NCI-H345 treated with DMSO at 0.1 percent for 48 hours (cell line): ENCODE measurements around the gene DET1.
"Not testable (repeated sequence)": the region's sequence is repeated elsewhere in the genome, so short reads cannot be mapped to it uniquely, and the experiment has no call there.

Source experiments
- DNase-seq: peaks from one replicate; lab custom pipeline; 2025; ENCODE audit not compliant: unreplicated experiment; lab: John Stamatoyannopoulos, UW

Gene DET1

DNA sequence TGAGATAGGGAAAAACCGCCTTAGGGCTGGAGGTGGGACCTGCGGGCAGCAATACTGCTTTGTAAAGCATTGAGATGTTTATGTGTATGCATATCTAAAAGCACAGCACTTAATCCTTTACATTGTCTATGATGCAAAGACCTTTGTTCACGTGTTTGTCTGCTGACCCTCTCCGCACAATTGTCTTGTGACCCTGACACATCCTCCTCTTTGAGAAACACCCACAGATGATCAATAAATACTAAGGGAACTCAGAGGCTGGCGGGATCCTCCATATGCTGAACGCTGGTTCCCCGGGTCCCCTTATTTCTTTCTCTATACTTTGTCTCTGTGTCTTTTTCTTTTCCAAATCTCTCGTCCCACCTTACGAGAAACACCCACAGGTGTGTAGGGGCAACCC is 5.4 kb downstream of the DET1 start:
- not testable (repeated sequence) for DNase-seq

DNA sequence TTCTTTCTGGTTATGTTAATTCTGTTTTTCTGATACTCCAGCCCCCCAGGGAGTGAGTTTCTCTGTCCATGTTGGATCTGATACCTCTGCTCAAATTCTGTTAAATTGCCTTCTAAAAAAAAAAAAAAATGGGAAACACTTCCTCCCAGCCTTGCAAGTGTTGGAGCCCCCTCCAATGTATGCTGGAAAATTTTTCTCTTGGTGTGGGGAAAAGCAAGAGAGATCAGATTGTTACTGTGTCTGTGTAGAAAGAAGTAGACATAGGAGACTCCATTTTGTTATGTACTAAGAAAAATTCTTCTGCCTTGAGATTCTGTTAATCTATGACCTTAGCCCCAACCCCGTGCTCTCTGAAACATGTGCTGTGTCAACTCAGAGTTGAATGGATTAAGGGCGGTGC is 6.1 kb downstream of the DET1 start:
- not testable (repeated sequence) for DNase-seq

DNA sequence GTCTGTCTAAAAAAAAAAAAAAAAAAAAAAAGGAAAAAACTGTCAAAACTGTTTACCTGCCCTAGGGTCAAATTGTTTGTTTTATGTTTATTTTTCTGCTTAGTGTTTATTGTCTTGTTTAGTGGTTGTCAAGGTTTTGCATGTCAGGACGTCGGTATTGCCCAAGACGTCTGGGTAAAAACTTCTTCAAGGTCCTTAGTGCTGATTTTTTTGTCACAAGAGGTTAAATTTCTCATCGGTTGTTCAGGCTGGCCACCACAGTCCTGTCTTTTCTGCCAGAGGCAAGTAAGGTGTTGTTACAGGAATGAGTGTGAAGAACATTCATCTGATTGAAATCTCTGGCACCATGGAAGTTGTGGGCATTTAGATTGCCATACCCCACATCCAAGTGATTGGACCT is 7.0 kb downstream of the DET1 start:
- DNase-seq = no peak

DNA sequence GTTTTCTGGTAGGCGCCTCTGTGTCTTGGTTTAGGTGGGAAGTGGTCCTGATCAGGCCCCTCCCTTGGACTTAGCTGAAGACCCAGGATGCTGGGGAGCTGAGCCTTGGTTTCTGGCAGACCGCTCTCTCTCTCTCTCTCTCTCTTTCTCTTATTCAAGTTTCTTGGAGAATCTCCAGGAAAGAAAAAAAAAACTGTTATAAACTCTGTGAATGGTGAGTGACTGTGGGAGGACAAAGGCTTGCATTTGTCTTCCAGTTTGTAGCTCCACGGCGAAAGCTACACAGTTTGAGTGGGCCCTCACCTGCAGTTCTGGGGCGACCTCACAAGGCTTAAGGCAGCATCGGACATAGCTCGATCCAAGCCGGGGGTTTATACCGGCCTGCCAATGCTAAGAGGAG is 7.5 kb downstream of the DET1 start:
- no peak for DNase-seq

DNA sequence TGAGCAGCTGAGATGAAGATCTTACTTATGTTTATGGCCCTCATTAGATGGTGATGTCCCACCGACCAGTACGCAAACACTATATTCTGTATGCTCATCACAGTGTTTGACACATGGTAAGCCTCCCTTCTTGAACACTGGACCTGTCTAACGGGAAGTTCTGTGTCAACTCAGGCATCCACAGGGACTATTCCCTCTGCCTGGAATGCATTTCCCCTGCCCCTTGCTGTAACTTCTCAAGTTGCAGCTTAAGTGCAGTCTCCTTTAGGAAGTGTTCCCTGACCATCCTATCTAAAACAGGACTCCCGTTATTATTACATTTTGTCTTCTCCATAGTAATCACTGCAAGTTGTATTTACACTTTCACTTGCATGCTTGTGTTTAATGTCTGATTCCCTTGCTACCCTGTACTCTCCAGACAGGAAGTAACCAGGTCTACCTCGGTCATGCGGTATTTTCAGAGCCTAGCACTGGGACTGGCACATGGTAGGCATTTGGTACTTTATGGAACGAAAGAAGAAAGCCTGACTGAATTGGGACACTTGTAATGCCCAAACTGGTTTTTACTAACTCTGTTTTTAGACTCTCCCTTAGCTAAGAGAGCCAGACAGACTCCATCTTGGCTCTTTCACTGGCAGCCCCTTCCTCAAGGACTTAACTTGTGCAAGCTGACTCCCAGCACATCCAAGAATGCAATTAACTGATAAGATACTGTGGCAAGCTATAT is 8.7 kb downstream of the DET1 start:
- no peak for DNase-seq

DNA sequence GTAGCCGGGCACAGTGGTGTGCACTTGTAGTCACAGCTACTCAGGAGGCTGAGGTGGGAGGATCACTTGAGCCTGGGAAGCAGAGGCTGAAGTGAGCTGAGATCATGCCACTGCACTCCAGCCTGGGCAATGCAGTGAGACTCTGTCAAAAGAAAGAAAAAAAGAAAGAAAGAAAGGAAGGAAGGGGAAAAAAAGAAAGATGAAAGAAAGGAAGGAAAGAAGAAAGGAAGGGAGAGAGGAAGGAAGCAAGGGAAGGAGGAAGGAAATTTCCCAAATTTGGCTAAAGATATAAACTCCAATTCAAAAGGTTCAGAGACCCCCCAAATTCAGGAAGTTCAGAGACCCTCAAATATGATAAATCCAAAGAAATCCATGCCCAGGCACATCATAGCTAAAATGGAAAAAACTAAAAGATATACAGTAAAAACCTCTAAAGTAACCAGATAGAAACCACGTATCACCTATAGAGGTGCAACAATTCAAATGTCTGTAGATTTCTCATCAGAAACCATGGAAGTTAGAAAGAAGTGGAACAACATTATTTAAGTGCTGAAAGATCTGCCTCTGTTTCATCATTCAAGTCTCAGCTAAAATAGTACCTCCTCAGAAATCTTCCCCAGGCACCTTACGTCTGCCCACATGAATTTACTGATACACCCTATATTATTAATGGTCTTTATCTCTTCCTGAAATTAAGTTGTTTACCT is 10.7 kb downstream of the DET1 start:
- no peak for DNase-seq

DNA sequence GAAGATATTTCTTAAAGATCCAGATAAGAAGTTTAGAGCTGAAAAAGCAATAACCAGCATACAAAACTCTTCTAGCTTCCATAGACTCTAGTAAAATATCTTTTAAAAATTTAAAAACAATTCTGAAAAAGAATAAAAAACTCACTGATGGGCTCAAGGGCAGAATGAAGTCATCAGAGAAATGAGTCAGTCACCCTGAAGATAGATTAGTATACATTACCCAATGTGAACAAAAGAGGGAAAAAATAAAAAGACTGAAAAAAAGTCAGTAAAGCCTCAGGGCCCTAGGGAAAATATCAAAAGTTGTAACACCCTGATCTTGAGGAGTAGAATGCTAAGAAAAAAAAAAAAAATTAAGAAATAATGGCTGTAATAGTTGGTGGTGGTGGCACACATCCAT is 11.4 kb downstream of the DET1 start:
- DNase-seq = no peak

DNA sequence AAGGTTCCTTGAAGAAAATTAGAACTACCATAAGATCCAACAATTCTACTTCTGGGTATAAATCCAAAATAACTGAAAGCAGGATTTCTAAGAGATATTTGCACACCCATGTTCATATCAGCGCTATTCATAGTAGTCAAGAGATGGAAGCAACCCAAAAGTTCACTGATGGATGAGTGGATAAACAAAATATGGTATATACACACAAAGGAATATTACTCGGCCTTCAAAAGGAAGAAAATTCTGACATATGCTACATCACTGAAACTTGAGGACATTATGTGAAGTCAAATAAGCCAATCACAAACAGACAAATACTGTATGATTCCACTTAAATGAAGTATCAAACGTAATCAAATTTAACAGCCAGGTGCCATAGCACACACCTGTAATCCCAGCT is 13.1 kb downstream of the DET1 start:
- DNase-seq = no peak

DNA sequence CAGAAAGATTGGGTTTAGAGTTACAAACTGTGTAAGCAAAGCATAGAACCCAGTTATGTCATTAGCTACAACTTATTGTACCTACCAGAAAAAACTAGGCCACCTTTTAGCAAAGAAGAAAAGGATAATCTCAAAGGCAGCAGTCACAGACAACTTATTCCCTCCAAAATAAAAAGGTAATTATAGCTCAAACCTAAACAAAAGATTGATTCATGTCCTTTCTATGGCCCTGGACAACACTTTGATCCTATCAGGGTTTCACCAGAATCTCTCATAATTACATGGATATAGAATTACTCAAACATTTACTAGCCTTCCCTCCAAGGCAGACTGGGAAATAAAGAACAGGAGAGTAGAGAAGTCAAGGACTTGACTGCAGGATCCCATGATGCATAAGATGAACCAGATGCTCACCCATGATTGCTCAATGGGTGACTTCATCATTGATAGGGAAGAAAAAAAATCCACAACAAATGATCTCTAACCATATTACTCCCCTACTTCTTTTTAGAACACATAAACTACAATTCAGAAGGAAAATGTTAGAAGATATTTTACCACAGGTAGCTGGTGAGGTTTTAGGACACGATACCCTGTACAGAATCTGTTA is 17.4 kb downstream of the DET1 start:
- no peak for DNase-seq

DNA sequence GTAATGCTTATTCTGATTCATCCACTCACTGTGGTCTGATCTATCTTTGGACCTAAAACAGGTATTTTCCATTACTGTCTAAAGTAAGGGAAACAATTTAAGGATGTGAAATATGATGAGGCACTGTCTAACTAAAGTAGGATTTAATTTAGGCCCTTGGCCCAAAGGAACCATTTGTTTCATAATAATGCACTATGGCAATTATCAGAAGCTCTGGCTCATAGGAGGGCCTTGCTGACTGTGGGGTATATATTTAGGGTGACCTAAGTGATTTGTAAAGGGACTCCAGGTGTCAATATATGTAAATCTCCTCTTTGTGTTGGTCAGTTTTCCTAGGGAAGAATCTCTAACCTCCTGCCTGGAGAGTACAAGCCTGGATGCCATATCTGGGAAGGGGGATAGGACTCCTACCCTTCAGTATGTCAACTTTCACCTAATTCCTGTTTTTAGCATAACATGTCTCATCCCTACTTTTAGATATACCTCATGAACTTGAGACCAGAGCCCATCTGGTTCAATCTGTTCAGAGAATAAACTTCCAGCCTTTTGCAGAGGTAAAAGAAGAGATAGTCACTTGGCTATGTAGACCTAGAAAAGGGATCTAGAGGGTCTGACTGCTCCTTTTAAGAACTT is 20.1 kb downstream of the DET1 start:
- DNase-seq = no peak

DNA sequence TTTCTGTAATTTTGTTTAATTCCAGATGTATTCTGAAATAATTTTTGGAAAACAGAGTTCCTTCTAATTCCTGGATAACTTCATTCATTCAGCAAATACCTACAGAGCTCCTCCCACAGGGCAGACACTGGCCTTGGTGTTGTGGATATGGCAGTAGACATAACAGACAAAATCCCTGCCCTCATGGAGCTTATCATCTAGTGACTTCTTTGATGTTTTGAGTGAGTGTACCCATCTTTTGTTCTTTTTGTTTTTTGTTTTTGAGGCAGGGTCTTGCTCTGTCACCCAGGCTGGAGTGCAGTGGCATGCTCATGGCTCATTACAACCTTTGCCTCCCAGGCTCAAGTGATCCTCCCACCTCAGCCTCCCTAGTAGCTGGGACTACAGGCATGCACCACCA is 21.1 kb downstream of the DET1 start:
- no peak for DNase-seq

DNA sequence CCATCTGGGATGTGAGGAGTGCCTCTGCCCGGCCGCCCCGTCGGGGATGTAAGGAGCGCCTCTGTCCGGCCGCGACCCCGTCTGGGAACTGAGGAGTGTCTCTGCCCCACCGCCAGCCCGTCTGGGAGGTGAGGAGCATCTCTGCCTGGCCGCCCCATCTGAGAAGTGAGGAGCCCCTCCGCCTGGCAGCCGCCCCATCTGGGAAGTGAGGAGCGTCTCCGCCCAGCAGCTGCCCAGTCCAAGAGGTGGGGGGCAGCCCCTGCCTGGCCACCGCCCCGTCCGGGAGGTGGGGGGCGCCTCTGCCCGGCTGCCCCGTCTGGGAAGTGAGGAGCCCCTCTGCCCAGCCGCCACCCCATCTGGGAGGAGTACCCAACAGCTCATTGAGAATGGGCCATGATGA is 22.4 kb downstream of the DET1 start:
- DNase-seq = not testable (repeated sequence)

DNA sequence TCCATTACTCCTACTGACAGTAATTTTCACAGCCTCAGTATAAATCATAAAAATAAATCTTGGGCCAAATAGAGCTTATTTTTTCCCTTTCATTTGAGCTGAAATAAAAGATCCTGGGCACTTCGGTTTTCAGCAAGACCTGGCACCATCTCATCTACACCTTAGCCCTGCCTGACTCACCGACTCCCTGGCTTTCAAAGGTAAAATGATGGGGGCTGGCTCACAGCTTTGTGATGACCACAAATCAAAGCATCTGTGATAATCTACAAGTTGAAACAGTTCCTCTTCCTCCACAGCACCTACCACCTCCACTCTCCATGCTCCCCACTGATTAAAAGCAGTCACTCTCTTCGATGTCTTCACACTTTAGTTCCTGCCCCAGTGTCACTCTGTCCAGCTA is 27.6 kb downstream of the DET1 start:
- DNase-seq = no peak

DNA sequence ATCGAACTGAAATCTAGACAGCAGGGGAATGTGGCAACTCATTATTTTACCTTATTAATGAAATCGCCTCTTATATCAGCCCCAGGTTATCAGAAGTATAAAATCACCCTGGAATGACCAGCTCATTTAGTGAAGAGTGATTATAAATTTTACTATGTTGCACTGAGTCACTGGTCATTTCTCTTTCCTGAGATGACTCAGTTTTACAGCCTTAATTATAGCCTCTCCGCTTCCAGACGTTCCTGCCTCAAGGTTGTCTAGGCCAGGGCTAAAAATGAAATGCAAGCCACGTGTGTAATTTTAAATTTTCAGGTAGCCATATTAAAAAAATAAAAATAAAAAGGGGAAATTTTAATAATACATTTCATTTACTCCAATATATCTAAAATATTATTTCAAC is 33.3 kb downstream of the DET1 start:
- DNase-seq = no peak

DNA sequence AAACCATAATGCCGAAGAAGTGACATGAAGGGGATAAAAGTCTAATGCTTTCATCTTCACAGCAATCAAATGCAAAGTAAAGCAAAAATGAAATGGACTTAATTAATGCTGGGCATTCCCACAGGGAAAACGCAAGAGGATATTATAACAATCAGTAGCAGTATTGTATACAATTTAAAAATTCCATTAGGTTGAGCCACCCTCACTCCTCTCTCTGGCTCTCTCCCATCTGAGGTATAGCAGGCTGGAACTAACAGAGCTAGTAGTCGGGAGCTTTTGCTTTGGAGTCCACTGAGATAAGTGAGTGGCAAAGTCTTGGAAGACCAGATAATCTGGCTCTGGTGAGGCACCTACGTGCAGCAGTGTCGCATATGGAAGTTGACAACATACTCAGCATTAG is 33.9 kb downstream of the DET1 start:
- no peak for DNase-seq

DNA sequence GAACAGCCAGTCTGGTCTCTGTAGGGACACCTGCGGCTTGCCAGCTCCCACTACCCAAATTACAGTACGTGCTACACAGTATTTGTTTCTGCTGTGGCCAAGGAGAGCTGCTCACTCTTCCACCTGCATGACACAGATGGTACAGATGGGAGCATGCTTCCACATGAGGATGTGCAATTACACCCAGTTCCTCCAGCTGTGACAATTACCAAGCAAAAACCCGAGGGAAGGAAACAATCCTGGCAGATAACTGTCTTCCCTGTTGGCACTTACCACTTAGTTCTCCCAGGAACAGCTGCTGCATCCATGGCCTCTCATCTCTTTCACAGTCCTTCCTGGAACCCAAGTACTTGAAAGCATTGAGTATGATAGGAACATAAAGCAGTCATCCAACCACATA is 34.4 kb downstream of the DET1 start:
- DNase-seq = no peak

DNA sequence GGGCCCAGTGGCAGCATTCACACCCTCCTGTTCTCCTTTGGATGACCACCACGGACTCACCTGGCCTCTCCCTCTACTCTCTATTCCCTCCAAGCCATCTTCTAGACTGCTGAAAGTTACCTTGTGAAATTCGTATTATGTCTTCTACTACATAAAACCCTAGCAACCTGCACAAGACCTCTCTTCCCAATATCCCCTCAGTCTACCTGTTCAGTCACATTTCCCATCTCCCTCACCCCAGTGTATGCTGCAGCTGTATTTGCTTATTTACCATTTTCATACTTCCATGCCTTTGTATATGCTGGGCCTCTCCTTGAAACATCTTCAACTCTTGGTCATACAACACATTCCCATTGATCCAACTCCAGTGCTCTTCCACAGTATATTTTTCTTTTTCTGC is 35.3 kb downstream of the DET1 start:
- DNase-seq = no peak

DNA sequence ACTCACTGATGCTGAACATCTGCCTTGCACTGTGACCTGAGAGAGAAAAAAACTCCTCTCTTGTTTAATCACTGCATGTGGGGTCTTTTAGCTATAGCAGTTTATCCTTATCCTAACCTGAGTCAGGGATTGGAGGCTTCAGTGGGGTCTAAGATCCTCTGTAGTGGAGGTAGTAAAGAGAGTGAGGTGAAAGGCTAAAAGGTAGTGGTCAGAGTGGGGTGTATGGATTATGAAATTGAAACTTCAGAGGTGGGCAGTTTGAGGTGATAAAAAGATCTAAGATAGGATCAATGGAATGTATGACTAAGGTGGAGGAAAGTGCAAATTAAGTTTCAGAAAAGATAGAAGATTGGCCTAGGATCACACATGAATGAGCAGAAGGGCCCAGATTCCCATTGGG is 36.5 kb downstream of the DET1 start:
- DNase-seq = no peak

DNA sequence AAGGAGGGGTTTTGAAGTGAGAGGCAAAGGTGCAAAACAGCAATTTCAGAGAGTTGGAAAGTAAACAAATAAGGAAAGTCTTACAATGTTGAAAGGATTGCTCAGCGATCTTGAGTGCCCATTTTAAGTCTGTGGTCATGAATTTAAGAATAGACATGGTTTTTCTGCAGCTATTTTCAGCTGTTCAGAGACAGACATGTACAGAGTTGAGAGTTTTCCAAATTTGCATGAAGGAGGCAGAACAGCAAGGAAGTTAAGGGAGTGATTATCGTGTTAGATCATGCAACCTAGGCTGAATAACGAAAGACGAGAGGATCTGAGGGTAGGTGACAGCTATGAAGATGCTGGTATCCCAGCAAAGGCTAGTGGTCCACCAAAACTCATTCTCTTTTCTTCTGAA is 37.2 kb downstream of the DET1 start:
- no peak for DNase-seq

DNA sequence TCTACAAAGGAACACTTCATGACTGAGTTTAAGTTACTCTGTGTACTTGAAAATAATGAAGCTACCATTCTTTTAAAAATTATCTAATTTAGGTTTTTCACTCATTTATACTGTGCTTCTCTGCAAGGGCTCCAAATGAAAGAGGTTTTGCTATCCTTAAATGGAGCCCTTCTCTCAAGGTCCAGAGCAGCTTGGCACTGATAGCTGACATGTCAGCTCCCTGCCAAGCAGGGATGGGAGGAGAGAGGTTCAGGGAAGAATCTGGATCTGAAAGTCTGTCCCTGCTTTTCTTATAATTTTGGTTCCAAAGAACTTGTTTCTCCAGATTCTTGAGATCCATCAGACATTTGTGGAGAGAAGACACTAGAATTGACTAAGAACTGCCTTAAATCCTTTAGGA is 39.9 kb downstream of the DET1 start:
- no peak for DNase-seq

DNA sequence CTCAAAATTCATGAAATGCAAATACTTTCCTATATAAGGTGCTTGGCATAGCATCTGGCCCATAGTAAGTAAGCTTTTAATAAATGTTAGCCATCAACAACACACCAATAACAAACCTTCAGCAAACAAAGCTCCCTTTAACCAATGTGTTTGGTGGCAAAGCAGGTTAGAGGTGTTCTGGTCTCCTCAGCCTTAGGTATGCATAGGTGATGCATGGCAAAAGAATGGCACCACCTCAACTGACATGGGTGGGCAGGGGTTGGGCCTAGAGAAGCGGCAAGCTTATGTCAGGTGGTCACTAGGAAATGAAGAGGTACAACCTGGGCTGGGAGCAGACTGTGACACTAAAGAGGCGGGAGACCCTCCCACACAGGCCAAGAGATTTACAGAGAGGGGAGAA is 40.8 kb downstream of the DET1 start:
- DNase-seq = no peak

DNA sequence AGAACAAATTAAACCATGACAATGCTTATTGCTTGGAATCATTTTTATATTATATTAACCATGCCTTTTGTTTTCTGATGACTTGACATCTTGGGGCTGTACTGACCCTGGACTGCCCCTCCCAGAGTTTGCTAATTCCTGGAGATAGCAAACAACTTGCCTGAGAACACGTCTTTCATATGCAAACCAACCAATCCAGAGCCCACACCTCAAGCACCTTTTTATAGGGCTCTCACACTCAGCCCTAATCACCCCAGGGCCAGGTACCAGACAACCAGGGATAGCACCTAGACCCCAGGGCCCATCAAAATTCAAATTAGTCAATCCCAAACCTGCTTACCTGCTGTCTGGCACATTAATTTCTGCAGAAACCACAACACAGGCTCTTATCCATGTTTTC is 42.0 kb downstream of the DET1 start:
- no peak for DNase-seq
